Osteoblast (primary cell): ENCODE measurements around the gene ANK3. TPM values are rescaled to one million over a fixed set of nuclear protein-coding genes. Genes with fewer than 3 reads are reported as not detected.

ENCODE experiments used
- DNase-seq: peaks from one replicate; pipeline ENCODE4 v3.0.0; 2011; ENCODE audit warnings: low spot score, mixed read lengths; ENCODE audit not compliant: insufficient read length; ENCODE audit errors: missing footprints
- H2AFZ ChIP-seq: 2 replicates; pipeline ENCODE4 v1.6.0; 2011; ENCODE audit warnings: mild to moderate bottlenecking, low read length
- H3K27ac ChIP-seq: 2 replicates; pipeline ENCODE4 v1.5.1; 2011; ENCODE audit warnings: mild to moderate bottlenecking, low read depth, low read length, moderate library complexity
- H3K27me3 ChIP-seq: 2 replicates; pipeline ENCODE4 v1.6.0; 2012; ENCODE audit warnings: mild to moderate bottlenecking, control low read depth, inconsistent platforms, low read length, moderate library complexity; ENCODE audit not compliant: insufficient read depth
- H3K36me3 ChIP-seq: 2 replicates; pipeline ENCODE4 v1.5.1; 2011; ENCODE audit warnings: mild to moderate bottlenecking, low read length, control low read depth, moderate library complexity; ENCODE audit not compliant: insufficient read depth
- H3K4me1 ChIP-seq: 2 replicates; pipeline ENCODE4 v1.5.1; 2011; ENCODE audit warnings: mild to moderate bottlenecking, low read length, control low read depth, moderate library complexity; ENCODE audit not compliant: insufficient read depth
- H3K4me2 ChIP-seq: 2 replicates; pipeline ENCODE4 v1.6.0; 2011; ENCODE audit warnings: mild to moderate bottlenecking, low read length; ENCODE audit not compliant: insufficient read depth
- H3K4me3 ChIP-seq: fragments of 200-600 bp; sonication (generic); 3 replicates; pipeline ENCODE4 v1.5.1; 2012; ENCODE audit warnings: mild to moderate bottlenecking, low read length, inconsistent platforms; ENCODE audit not compliant: insufficient read depth
- H3K79me2 ChIP-seq: 2 replicates; pipeline ENCODE4 v1.6.0; 2012; ENCODE audit warnings: mild to moderate bottlenecking, low read length, control low read depth, inconsistent platforms; ENCODE audit not compliant: insufficient read depth
- H3K9me3 ChIP-seq: 2 replicates; pipeline ENCODE4 v1.5.1; 2011; ENCODE audit warnings: low read depth, low read length, control low read depth
- H4K20me1 ChIP-seq: 2 replicates; pipeline ENCODE4 v1.6.0; 2012; ENCODE audit warnings: mild to moderate bottlenecking, low read length, control low read depth; ENCODE audit not compliant: insufficient read depth
- total RNA-seq: library from RNA; depleted of rRNA; stranded (reverse); fragments of >200 nt; gene quantifications from 2 replicates; pipeline ENCODE4 v1.2.3, GENCODE V29; 2012
- TF ChIP-seq, protein P1 (sequence below): IDR thresholded peaks from 2 replicates; pipeline ENCODE4 v1.5.1; 2011; ENCODE audit warnings: mild to moderate bottlenecking, low read depth, low read length, moderate library complexity; ENCODE audit errors: extremely low read depth

Gene ANK3
- total RNA-seq, 1 donor, result 44.5 TPM

DNA sequence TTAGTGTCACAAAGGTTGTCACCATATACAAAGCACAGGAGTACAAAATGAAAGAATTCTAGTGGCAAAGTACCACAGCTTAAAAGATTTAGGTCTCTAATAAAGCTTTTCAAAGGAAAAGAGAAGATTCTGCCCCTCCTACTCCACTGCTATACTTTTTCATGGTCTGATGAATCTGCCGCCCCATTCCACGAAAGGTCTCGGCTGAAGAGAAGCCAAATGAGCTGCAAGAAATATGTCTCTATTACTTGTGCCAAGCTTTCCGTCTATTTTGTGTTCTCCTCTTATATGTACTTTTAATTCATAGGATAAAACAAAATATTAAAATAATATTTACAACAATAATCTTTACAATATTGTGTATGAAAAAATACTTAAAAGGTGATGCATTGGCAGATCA, 222.6 kb downstream of the ANK3 start:
- no peaks in the 10 kb centered on the region for H3K79me2 ChIP-seq
- no peaks in the 10 kb centered on the region for H3K27me3 ChIP-seq
- H2AFZ ChIP-seq, result peak overlapping the region; percentile 54
- H3K4me2 ChIP-seq, result peak overlapping the region; percentile 71
- no peaks in the 10 kb centered on the region for H3K9me3 ChIP-seq
- DNase-seq, result no peak
- H3K4me1 ChIP-seq, result no peaks in the 10 kb centered on the region
- H3K36me3 ChIP-seq, result no peaks in the 10 kb centered on the region
- TF ChIP-seq, protein P1, sequence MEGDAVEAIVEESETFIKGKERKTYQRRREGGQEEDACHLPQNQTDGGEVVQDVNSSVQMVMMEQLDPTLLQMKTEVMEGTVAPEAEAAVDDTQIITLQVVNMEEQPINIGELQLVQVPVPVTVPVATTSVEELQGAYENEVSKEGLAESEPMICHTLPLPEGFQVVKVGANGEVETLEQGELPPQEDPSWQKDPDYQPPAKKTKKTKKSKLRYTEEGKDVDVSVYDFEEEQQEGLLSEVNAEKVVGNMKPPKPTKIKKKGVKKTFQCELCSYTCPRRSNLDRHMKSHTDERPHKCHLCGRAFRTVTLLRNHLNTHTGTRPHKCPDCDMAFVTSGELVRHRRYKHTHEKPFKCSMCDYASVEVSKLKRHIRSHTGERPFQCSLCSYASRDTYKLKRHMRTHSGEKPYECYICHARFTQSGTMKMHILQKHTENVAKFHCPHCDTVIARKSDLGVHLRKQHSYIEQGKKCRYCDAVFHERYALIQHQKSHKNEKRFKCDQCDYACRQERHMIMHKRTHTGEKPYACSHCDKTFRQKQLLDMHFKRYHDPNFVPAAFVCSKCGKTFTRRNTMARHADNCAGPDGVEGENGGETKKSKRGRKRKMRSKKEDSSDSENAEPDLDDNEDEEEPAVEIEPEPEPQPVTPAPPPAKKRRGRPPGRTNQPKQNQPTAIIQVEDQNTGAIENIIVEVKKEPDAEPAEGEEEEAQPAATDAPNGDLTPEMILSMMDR, result no peak
- H3K4me3 ChIP-seq, result peak overlapping the region; percentile 59
- no peaks in the 10 kb centered on the region for H4K20me1 ChIP-seq
- H3K27ac ChIP-seq, result no peak overlapping the region

DNA sequence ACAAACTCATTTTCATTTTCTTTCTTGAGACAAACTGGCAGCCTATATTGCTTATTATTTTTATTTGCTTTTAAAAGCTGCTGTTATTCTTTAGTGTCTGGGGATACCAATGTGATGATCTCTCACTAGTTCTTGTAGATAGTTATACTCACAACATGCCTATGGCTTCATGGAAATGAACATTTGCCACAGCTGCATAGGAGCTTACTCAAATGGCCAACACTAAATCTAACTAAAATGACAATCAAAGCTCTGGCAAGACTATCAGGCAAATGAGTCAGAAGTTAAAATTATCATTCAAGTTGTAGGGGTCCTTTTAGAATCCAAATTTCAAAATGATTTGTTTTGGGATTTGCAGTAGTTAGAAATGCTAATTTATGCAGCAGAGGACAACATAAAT, 225.9 kb downstream of the ANK3 start:
- no peak overlapping the region for H3K4me3 ChIP-seq
- no peaks in the 10 kb centered on the region for H3K27me3 ChIP-seq
- no peaks in the 10 kb centered on the region for H4K20me1 ChIP-seq
- H3K9me3 ChIP-seq, result no peaks in the 10 kb centered on the region
- no peak overlapping the region for H3K4me2 ChIP-seq
- TF ChIP-seq, protein P1, result no peak
- no peak overlapping the region for H3K27ac ChIP-seq
- H3K4me1 ChIP-seq, result no peaks in the 10 kb centered on the region
- no peak for DNase-seq
- no peaks in the 10 kb centered on the region for H3K79me2 ChIP-seq
- H2AFZ ChIP-seq, result no peak overlapping the region
- H3K36me3 ChIP-seq, result no peaks in the 10 kb centered on the region

DNA sequence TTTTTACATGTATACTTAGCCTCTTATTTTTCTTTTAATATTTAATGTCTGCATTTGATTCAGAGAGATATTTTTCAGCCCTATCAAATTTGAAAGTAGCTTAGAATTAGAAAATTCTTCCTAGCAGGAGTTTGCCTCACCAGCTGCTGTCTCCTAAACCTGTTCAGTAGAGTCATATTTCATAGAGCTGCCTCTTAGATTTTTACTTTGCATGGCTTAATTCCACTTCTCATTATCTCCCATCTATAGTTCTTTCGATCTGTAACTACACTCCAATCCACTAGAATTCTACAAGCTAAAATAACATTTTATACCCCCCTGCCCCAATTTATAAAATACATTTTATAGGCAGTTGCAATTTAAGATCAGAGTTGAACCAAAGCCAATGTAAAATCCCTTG, 227.0 kb downstream of the ANK3 start:
- Histone ChIP-seq H3K27ac (no peak overlapping the region), H3K4me1 (no peaks in the 10 kb centered on the region), H3K36me3 (no peaks in the 10 kb centered on the region), H3K27me3 (no peaks in the 10 kb centered on the region), H3K9me3 (no peaks in the 10 kb centered on the region), H3K4me3 (no peak overlapping the region), H3K79me2 (no peaks in the 10 kb centered on the region), H2AFZ (no peak overlapping the region), H4K20me1 (no peaks in the 10 kb centered on the region), H3K4me2 (no peak overlapping the region)
- no peak for DNase-seq
- TF ChIP-seq, protein P1, result no peak

DNA sequence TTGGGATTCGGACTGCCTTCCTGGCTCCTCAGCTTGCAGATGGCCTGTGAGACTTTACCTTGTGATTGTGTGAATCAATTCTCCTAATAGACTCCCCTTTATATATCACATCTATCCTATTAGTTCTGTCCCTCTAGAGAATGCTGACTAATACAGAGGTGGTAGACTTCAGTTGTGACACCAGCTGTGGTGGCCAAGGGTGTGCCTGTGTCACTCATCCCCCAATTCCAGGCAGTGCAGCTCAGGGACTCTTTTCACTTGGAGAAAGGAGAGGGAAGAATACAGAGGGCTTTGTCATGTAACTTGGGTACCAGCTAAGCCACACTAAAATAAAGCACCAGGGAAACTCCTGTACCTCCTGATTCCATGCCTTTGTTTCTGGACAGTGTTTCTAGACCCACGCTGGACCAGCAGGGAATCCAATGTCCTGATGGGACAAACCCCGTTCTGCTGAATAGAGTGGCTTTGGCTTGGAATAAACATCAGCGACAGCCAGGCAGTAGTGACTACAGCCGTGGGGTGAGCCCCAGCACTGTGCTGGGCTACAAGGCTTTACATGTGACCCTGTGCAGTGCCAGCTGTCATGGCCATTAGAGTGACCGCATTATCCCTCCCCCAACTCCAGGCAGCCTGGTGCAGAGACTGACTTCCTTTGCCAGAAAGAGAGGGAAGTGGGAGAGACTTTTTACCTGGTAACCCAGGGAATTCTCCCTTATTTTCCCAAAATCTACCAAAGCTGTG, 233.6 kb downstream of the ANK3 start:
- Histone ChIP-seq H3K4me1 (no peaks in the 10 kb centered on the region), H3K9me3 (no peaks in the 10 kb centered on the region), H4K20me1 (no peaks in the 10 kb centered on the region), H3K27ac (no peak overlapping the region), H2AFZ (no peak overlapping the region), H3K36me3 (no peaks in the 10 kb centered on the region), H3K4me2 (no peak overlapping the region), H3K27me3 (no peaks in the 10 kb centered on the region), H3K79me2 (no peaks in the 10 kb centered on the region), H3K4me3 (no peak overlapping the region)
- TF ChIP-seq, protein P1, result no peak
- DNase-seq, result no peak
